Cardiac atrium fibroblast (primary cell): Measurements from ENCODE around the gene DMAP1. TPM values are rescaled to one million over a fixed set of nuclear protein-coding genes. Genes with fewer than 3 reads are reported as not detected.

Experiments used
- total RNA-seq: library from RNA; depleted of rRNA; stranded (reverse); fragments of >200 nt; gene quantifications from 2 replicates; pipeline ENCODE4 v1.2.3, GENCODE V29; 2015

Gene DMAP1
- 19.1 and 36.3 TPM in 2 replicates for total RNA-seq

GRCh38 chr1:44213222-44214112, at the start of gene DMAP1:
TSS of gene DMAP1 (plus strand) at chr1:44213471. CDS start at chr1:44213754, 283 bp downstream.

Other genes with a start within 250 kb of the DMAP1 start
- gene DPH2, start 243.5 kb upstream of the DMAP1 start, total RNA-seq = 17.5 and 24.0 TPM in 2 replicates
- 103 and 155 TPM in 2 replicates for gene ATP6V0B, start 238.5 kb upstream of the DMAP1 start, total RNA-seq
- 89.4 and 127 TPM in 2 replicates for gene B4GALT2, start 234.3 kb upstream of the DMAP1 start, total RNA-seq
- 2.5 and 3.9 TPM in 2 replicates for gene CCDC24, start 221.9 kb upstream of the DMAP1 start, total RNA-seq
- gene SLC6A9, start 182.0 kb upstream of the DMAP1 start, total RNA-seq = 9.0 and 21.7 TPM in 2 replicates
- under 0.01 and 0.16 TPM in 2 replicates for gene KLF17, start 94.7 kb upstream of the DMAP1 start, total RNA-seq
- not detected in 2 replicates for gene KLF18, start 71.8 kb upstream of the DMAP1 start, total RNA-seq
- gene ERI3, start 141.8 kb downstream of the DMAP1 start, total RNA-seq = 45.2 and 63.9 TPM in 2 replicates
- gene RNF220, start 191.8 kb downstream of the DMAP1 start, total RNA-seq = 41.3 and 63.3 TPM in 2 replicates